ENCODE data around the gene SEC23B. TPM values are rescaled to one million over a fixed set of nuclear protein-coding genes. Genes with fewer than 3 reads are reported as not detected.

Gene SEC23B
- total and polyA plus RNA-seq, 2 experiments from 2014 or later: 27.2 to 66.6 TPM

GRCh38 chr20:18533978-18534644, 26.4 kb downstream of the SEC23B start:
- Mint-ChIP-seq H3K27me3 (ENCODE audit: insufficient read depth, low read depth, poor library complexity) (peaks cover 3% of the 10 kb centered on the region), H3K36me3 (ENCODE audit: low read depth) (peaks cover 84% of the 10 kb centered on the region), H3K27ac (no peak overlapping the region), H3K4me1 (no peaks in the 10 kb centered on the region), H3K4me3 (no peak overlapping the region), H3K9me3 (no peaks in the 10 kb centered on the region)
- Histone ChIP-seq H2AFZ (no peak overlapping the region), H3K4me3 (no peak overlapping the region), H3K27me3 (ENCODE audit: insufficient read depth) (no peaks in the 10 kb centered on the region), H3K9me2 (ENCODE audit: insufficient read depth) (no peaks in the 10 kb centered on the region), H3K36me3 (ENCODE audit: insufficient read depth) (peaks cover 53% of the 10 kb centered on the region), H3F3A (replicated peaks; ENCODE audit: low read depth) (no peaks in the 10 kb centered on the region), H3K4me2 (no peak overlapping the region), H3K27ac (ENCODE audit: low read depth) (no peak overlapping the region), H3K79me2 (replicated peaks; ENCODE audit: insufficient read depth) (no peaks in the 10 kb centered on the region), H4K20me1 (replicated peaks; ENCODE audit: insufficient read depth) (peaks cover 4% of the 10 kb centered on the region), H3K4me1 (ENCODE audit: insufficient read depth) (no peaks in the 10 kb centered on the region)
- TF ChIP-seq ZNF331 (CRISPR knock-in tag; IDR thresholded peaks at IDR 0.05; ENCODE audit: low read depth) (no peak), CTCF (conservative IDR thresholded peaks at IDR 0.05; ENCODE audit: low read depth in 2 of 2) (no peak), CREB1 (CRISPR knock-in tag; IDR thresholded peaks at IDR 0.05; ENCODE audit: low read depth) (no peak), EZH2phosphoT487 (IDR thresholded peaks at IDR 0.05; ENCODE audit: unreplicated experiment) (no peak), ZNF114 (CRISPR knock-in tag; IDR thresholded peaks at IDR 0.05) (no peak), ETS1 (IDR thresholded peaks at IDR 0.05) (no peak), JUNB (IDR thresholded peaks at IDR 0.05; ENCODE audit: unreplicated experiment) (no peak), NANOG (IDR thresholded peaks at IDR 0.05; ENCODE audit: borderline replicate concordance) (no peak), POLR2AphosphoS5 (IDR thresholded peaks at IDR 0.05; ENCODE audit: low read depth) (no peak), ZNF462 (CRISPR knock-in tag; IDR thresholded peaks at IDR 0.05) (no peak), EZH2 (IDR thresholded peaks at IDR 0.05; ENCODE audit: low read depth, unreplicated experiment) (no peak), STAT1 (IDR thresholded peaks at IDR 0.05; ENCODE audit: unreplicated experiment) (no peak)
- DNase-seq (ENCODE audit: low spot score) (no peak), ATAC-seq (no peak)

Measured in GM23338 (cell line).